Mesodermal cell (in vitro differentiated cells): Measurements from ENCODE around the gene TTC7B.

Experiments
- H3K27ac ChIP-seq: 2 replicates; pipeline ENCODE4 v1.7.0; 2013; ENCODE audit warnings: mild to moderate bottlenecking, low read depth, low read length, moderate library complexity; ENCODE audit not compliant: severe bottlenecking
- H3K36me3 ChIP-seq: 2 replicates; pipeline ENCODE4 v1.7.1; 2013; ENCODE audit warnings: mild to moderate bottlenecking, low read length, moderate library complexity; ENCODE audit not compliant: control insufficient read depth, insufficient read depth
- H3K4me1 ChIP-seq: one replicate; pipeline ENCODE4 v1.7.1; 2013; ENCODE audit warnings: mild to moderate bottlenecking, low read length; ENCODE audit not compliant: insufficient read depth, control insufficient read depth, poor library complexity, severe bottlenecking
- H3K4me3 ChIP-seq: 2 replicates; pipeline ENCODE4 v1.7.0; 2013; ENCODE audit warnings: low read length, control low read depth, mild to moderate bottlenecking; ENCODE audit not compliant: insufficient read depth, poor library complexity, severe bottlenecking; ENCODE audit errors: extremely low read depth
- H3K9me3 ChIP-seq: 2 replicates; pipeline ENCODE4 v1.7.1; 2013; ENCODE audit warnings: mild to moderate bottlenecking, low read length, moderate library complexity; ENCODE audit not compliant: control insufficient read depth
- WGBS, 2 experiments: methylation state at CpG; one replicate each; pipeline ENCODE4 v1.1.5; 2013; ENCODE audit warnings: missing lambda C conversion rate in 2 of 2; ENCODE audit not compliant: insufficient coverage in 2 of 2; 5-methylcytosine and 5-hydroxymethylcytosine counted together

Gene TTC7B

GRCh38 chr14:90510159-90510558 lies 306.1 kb downstream of the TTC7B start:
- Histone ChIP-seq H3K9me3 (no peaks in the 10 kb centered on the region), H3K4me1 (peaks cover 3% of the 10 kb centered on the region)
- 62 to 74% methylated on average over 6 to 8 of the region's 9 CpGs for WGBS, 2 experiments

GRCh38 chr14:90509403-90509802 lies 306.8 kb downstream of the TTC7B start:
- Histone ChIP-seq H3K4me1 (peaks cover 3% of the 10 kb centered on the region), H3K36me3 (no peaks in the 10 kb centered on the region), H3K27ac (no peak overlapping the region), H3K9me3 (no peaks in the 10 kb centered on the region), H3K4me3 (no peak overlapping the region)
- 90 to 98% methylated on average over 5 of the region's 5 CpGs for whole genome bisulfite sequencing, 2 experiments

More at GRCh38 chr14:90510159-90510558, 306.1 kb downstream of the TTC7B start:
- H3K4me3 ChIP-seq = no peak overlapping the region
- no peaks in the 10 kb centered on the region for H3K36me3 ChIP-seq
- no peak overlapping the region for H3K27ac ChIP-seq

- no peaks in the 10 kb centered on the region for H3K36me3 ChIP-seq
- H3K27ac ChIP-seq = no peak overlapping the region
- H3K4me1 ChIP-seq = peaks cover 3% of the 10 kb centered on the region
- H3K4me3 ChIP-seq = no peak overlapping the region
- no peaks in the 10 kb centered on the region for H3K9me3 ChIP-seq
- WGBS, 2 experiments = 89 to 93% methylated on average over 21 of the region's 21 CpGs
Observed at GRCh38 chr14:90508536-90509254, 307.5 kb downstream of the TTC7B start.

GRCh38 chr14:90508036-90508435 lies 308.2 kb downstream of the TTC7B start:
- Histone ChIP-seq H3K9me3 (no peaks in the 10 kb centered on the region), H3K27ac (no peak overlapping the region), H3K4me3 (no peak overlapping the region), H3K4me1 (peaks cover 3% of the 10 kb centered on the region), H3K36me3 (no peaks in the 10 kb centered on the region)
- 89 to 93% methylated on average over 7 to 8 of the region's 9 CpGs for WGBS, 2 experiments

GRCh38 chr14:90507428-90507827 lies 308.8 kb downstream of the TTC7B start:
- H3K9me3 ChIP-seq = no peaks in the 10 kb centered on the region
- no peaks in the 10 kb centered on the region for H3K36me3 ChIP-seq
- H3K4me3 ChIP-seq = no peak overlapping the region
- 92 to 97% methylated on average over 5 to 6 of the region's 7 CpGs for WGBS, 2 experiments
- H3K27ac ChIP-seq = no peak overlapping the region
- peaks cover 3% of the 10 kb centered on the region for H3K4me1 ChIP-seq

GRCh38 chr14:90506748-90507147 lies 309.5 kb downstream of the TTC7B start:
- 93 to 100% methylated on average over 1 to 3 of the region's 6 CpGs for WGBS, 2 experiments
- H3K4me1 ChIP-seq = peaks cover 3% of the 10 kb centered on the region
- H3K9me3 ChIP-seq = no peaks in the 10 kb centered on the region
- H3K4me3 ChIP-seq = no peak overlapping the region
- H3K36me3 ChIP-seq = no peaks in the 10 kb centered on the region
- no peak overlapping the region for H3K27ac ChIP-seq

GRCh38 chr14:90505531-90505930 lies 310.7 kb downstream of the TTC7B start:
- Histone ChIP-seq H3K9me3 (no peaks in the 10 kb centered on the region), H3K4me1 (peaks cover 12% of the 10 kb centered on the region), H3K36me3 (no peaks in the 10 kb centered on the region), H3K27ac (no peak overlapping the region), H3K4me3 (no peak overlapping the region)
- WGBS, 2 experiments = 90% methylated on average over 10 to 11 of the region's 13 CpGs

GRCh38 chr14:90504643-90505042 lies 311.6 kb downstream of the TTC7B start:
- Histone ChIP-seq H3K4me1 (peaks cover 17% of the 10 kb centered on the region), H3K27ac (no peak overlapping the region), H3K36me3 (no peaks in the 10 kb centered on the region), H3K4me3 (no peak overlapping the region), H3K9me3 (no peaks in the 10 kb centered on the region)
- 79 to 95% methylated on average over 6 to 8 of the region's 8 CpGs for WGBS, 2 experiments

- WGBS, 2 experiments = 91 to 94% methylated on average over 3 of the region's 5 CpGs
Observed at GRCh38 chr14:90503582-90503981, 312.6 kb downstream of the TTC7B start.

GRCh38 chr14:90502760-90503159 lies 313.5 kb downstream of the TTC7B start:
- no peaks in the 10 kb centered on the region for H3K36me3 ChIP-seq
- no peak overlapping the region for H3K4me3 ChIP-seq
- no peaks in the 10 kb centered on the region for H3K9me3 ChIP-seq
- peaks cover 17% of the 10 kb centered on the region for H3K4me1 ChIP-seq
- no peak overlapping the region for H3K27ac ChIP-seq

More at GRCh38 chr14:90503582-90503981, 312.6 kb downstream of the TTC7B start:
- H3K36me3 ChIP-seq = no peaks in the 10 kb centered on the region
- no peak overlapping the region for H3K4me3 ChIP-seq
- H3K27ac ChIP-seq = no peak overlapping the region
- H3K9me3 ChIP-seq = no peaks in the 10 kb centered on the region
- peaks cover 17% of the 10 kb centered on the region for H3K4me1 ChIP-seq

- no peak overlapping the region for H3K4me3 ChIP-seq
- H3K4me1 ChIP-seq = peaks cover 17% of the 10 kb centered on the region
- H3K36me3 ChIP-seq = no peaks in the 10 kb centered on the region
- no peak overlapping the region for H3K27ac ChIP-seq
- no peaks in the 10 kb centered on the region for H3K9me3 ChIP-seq
- whole genome bisulfite sequencing, 2 experiments = 83 to 87% methylated on average over 15 to 16 of the region's 19 CpGs
Observed at GRCh38 chr14:90500665-90501370, 315.4 kb downstream of the TTC7B start.
